ENCODE measurements around the gene ARFGAP1. TPM values are rescaled to one million over a fixed set of nuclear protein-coding genes. Genes with fewer than 3 reads are reported as not detected.

ARFGAP1 gene
- total RNA-seq, 2 donors from 2014 or later: 52.7 to 162 TPM

DNA sequence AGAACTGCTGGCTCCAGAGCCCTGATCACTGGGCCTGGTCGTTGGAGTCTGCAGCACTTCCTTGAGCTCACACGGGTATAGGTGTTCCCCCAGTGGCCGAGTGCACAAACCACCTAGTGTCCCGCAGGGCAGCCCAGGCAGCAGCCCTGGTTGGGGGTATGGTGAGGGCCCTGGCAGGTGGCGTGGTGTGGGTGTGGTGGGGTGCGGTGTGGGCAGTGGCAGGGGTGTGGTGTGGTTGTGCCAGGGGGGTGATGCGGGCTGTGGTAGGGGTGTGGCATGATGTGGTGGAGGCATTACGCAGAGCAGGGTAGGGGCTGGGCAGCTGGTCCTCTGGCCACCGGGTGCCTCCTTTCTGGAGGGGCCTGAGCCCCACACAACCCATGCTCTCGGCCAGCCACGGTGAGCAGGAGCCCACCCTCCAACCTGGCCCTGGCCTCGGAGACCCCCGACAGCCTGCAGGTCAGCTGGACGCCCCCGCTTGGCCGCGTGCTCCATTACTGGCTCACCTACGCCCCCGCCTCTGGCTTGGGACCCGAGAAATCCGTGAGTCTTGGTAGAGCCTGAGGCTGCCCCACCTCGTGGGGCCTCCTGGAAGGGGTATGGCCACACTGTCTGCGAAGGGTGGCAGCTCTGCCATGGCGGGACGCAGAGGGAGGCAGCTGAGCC, 40.9 kb downstream of the ARFGAP1 start:
- DNase-seq: no peak
- Histone ChIP-seq H3K4me3 (no peak overlapping the region), H3K27me3 (peaks cover 0 to 6% of the 10 kb centered on the region in 2 donors), H3K4me1 (no peaks in the 10 kb centered on the region), H3K9me3 (no peaks in the 10 kb centered on the region), H3K36me3 (replicated peaks in 1 of 2; ENCODE audit: insufficient read depth in 1 of 2, low read depth in 2 of 2) (no peaks in the 10 kb centered on the region), H3K27ac (no peak overlapping the region)
- ATAC-seq: no peak
- WGBS, 2 donors: 61 to 70% methylated on average over 9 to 14 of the region's 25 CpGs
- intact Hi-C loops (cut with DNase I): no loop called here
- TF ChIP-seq POLR2A (IDR thresholded peaks at IDR 0.05): no peak
- TF ChIP-seq CTCF (IDR thresholded peaks at IDR 0.05): no peak

- Histone ChIP-seq H3K27ac (no peak overlapping the region), H3K36me3 (replicated peaks in 1 of 2; ENCODE audit: insufficient read depth in 1 of 2, low read depth in 2 of 2) (no peaks in the 10 kb centered on the region), H3K9me3 (no peaks in the 10 kb centered on the region), H3K4me3 (no peak overlapping the region), H3K27me3 (peaks cover 0 to 6% of the 10 kb centered on the region in 2 donors), H3K4me1 (no peaks in the 10 kb centered on the region)
- DNase-seq: no peak
- 0 to 44% methylated on average over 1 to 9 of the region's 9 CpGs for WGBS, 2 donors
- intact Hi-C loops (cut with DNase I): no loop called here
- no peak for TF ChIP-seq CTCF (IDR thresholded peaks at IDR 0.05)
- TF ChIP-seq POLR2A (IDR thresholded peaks at IDR 0.05): no peak
- no peak for ATAC-seq
Observed at GRCh38 chr20:63314015-63314471, 41.4 kb downstream of the ARFGAP1 start.

- DNase-seq: no peak
- WGBS, 2 donors: 56 to 68% methylated on average over 10 to 20 of the region's 21 CpGs
- intact Hi-C loops (cut with DNase I): no loop called here
- Histone ChIP-seq H3K27me3 (peaks cover 0 to 6% of the 10 kb centered on the region in 2 donors), H3K27ac (no peak overlapping the region), H3K36me3 (replicated peaks in 1 of 2; ENCODE audit: insufficient read depth in 1 of 2, low read depth in 2 of 2) (no peaks in the 10 kb centered on the region), H3K4me3 (no peak overlapping the region), H3K9me3 (no peaks in the 10 kb centered on the region), H3K4me1 (no peaks in the 10 kb centered on the region)
- no peak for TF ChIP-seq CTCF (IDR thresholded peaks at IDR 0.05)
- TF ChIP-seq POLR2A (IDR thresholded peaks at IDR 0.05): no peak
- no peak for ATAC-seq
Observed at GRCh38 chr20:63314566-63315239, 42.1 kb downstream of the ARFGAP1 start.

GRCh38 chr20:63315240-63315689, 42.7 kb downstream of the ARFGAP1 start:
- Histone ChIP-seq H3K4me3 (no peak overlapping the region), H3K36me3 (replicated peaks in 1 of 2; ENCODE audit: insufficient read depth in 1 of 2, low read depth in 2 of 2) (no peaks in the 10 kb centered on the region), H3K4me1 (no peaks in the 10 kb centered on the region), H3K27me3 (peaks cover 0 to under 1% of the 10 kb centered on the region in 2 donors), H3K9me3 (no peaks in the 10 kb centered on the region), H3K27ac (no peak overlapping the region)
- ATAC-seq (no peak), DNase-seq (peak in 1 of 4 donors; percentile 9)
- no peak for TF ChIP-seq POLR2A (IDR thresholded peaks at IDR 0.05)
- TF ChIP-seq CTCF (IDR thresholded peaks at IDR 0.05): no peak
- 29 to 48% methylated on average over 6 to 13 of the region's 15 CpGs for WGBS, 2 donors
- intact Hi-C loops (cut with DNase I): no loop called here
